ENCODE measurements around the gene GALNS. TPM values are rescaled to one million over a fixed set of nuclear protein-coding genes. Genes with fewer than 3 reads are reported as not detected.

Gene GALNS
- total RNA-seq, 1 donor from 2014 or later, result 26.1 TPM

DNA sequence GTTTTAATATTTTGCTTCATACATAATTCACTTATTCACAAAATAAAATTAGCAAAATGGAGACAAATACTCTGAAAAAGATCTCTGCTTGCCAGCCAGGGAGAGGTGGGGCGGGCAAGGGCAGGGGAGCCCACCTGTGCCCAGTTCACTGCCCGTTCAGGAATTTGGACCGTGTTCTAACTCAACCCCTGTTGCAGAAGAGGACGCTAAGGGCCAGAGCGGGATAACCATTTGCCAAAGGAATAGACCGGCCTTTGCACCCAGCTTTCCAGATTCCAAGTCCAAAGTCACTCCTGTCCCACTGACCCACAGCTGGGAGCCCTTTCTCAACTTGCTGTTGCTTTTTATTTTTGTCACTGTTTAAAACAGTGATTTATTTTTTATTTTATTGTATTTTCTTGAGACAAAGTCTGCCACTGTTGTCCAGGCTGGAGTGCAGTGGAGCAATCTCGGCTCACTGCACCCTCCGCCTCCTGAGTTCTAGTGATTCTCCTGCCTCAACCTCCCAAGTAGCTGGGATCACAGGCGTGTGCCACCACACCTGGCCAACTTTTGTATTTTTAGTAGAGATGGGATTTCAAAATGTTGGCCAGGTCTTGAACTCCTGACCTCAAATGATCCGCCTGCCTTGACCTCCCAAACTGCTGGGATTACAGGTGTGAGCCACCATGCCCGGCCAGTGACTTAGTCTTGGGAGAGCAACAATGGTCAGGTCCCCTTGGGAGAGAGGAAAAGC lies 69.0 kb downstream of the GALNS start:
- no peak overlapping the region for H3K27ac Mint-ChIP-seq
- intact Hi-C loops (cut with micrococcal nuclease), result loop anchor here (10.0 kb wide), 3 partner anchors 213 to 707 kb away; partner anchors contain the start of genes ANKRD11, ZC3H18 and ZFPM1
- no peaks in the 10 kb centered on the region for H3K9me3 Mint-ChIP-seq
- no peaks in the 10 kb centered on the region for H3K27me3 Mint-ChIP-seq (ENCODE audit: low read depth)
- no peak overlapping the region for H3K4me3 Mint-ChIP-seq (ENCODE audit: low read depth)
- H3K36me3 Mint-ChIP-seq (ENCODE audit: low read depth), result peaks cover 4% of the 10 kb centered on the region
- DNase-seq (ENCODE audit: low spot score), result no peak
- H3K4me1 Mint-ChIP-seq (ENCODE audit: low read depth), result peaks cover 26% of the 10 kb centered on the region

DNA sequence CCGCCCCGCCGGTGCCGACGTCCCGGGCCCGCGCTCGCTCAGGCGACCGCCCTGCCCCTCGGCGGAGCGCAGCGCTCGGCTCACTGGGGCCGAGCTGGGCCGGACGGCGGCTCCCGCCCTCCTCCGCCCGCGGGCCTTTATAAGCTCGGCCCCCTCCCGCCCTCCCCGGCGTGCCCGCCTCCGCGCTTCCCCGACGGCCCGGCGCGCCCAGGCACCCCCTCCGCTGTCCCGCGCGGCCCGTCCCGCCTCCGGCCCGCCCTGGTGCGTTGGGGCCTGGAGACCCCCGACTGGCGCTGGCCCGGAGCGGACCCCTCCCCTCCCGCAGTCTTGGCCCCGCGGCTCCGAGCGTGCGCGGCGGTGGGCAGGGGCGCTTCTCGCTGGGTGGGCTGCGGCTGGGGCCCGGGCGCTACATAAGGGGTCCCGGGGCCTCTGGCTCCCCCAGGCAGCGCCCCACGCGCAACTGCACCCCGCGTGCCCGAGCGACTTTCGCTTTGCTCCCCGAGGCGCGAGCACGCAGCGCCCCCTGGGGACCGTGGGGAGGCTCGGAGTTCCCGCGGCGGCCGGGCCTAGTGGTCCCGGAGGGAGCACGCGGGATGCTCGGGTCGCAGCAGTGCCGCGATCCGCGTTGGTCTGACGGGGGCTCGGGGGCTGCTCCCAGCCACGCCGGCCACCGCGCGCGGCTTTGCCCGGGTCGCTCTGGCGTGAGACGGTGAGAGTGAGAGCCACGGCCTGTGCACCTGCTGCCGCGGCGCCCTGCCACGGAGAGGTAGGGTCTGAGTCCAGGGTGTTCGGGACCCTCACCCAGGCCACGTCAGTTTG lies 71.4 kb downstream of the GALNS start, which contains the start of gene PIEZO1:
Gene PIEZO1 (minus strand): TSS at position 115 of the 819 bp plus-strand sequence. CDS start 256 bp downstream, outside the sequence.
- intact Hi-C loops (cut with micrococcal nuclease), result loop anchor here (2.0 to 10.0 kb wide), 5 partner anchors 41 to 709 kb away; partner anchors contain the start of genes ANKRD11, ZC3H18 and ZFPM1

DNA sequence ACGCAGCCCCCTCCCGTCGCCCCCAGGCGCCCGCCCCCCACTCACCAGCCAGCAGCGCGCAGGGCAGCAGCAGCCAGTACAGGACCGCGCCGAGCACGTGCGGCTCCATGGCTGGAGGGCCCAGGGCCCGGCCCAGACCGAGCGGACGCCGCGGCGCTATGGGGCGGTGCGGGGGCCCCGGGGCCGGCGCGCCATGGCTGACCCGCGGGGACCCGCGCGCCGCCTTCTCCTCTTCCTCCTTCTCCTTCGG lies 72.0 kb downstream of the GALNS start:
- no peak overlapping the region for H3K4me3 Mint-ChIP-seq (ENCODE audit: low read depth)
- H3K27ac Mint-ChIP-seq, result no peak overlapping the region
- DNase-seq (ENCODE audit: low spot score), result no peak
- intact Hi-C loops (cut with micrococcal nuclease), result loop anchor here (2.0 to 10.0 kb wide), 5 partner anchors 40 to 710 kb away; partner anchors contain the start of genes ANKRD11, ZC3H18 and ZFPM1
- H3K4me1 Mint-ChIP-seq (ENCODE audit: low read depth), result peaks cover 41% of the 10 kb centered on the region
- peaks cover 9% of the 10 kb centered on the region for H3K36me3 Mint-ChIP-seq (ENCODE audit: low read depth)
- no peaks in the 10 kb centered on the region for H3K27me3 Mint-ChIP-seq (ENCODE audit: low read depth)
- no peaks in the 10 kb centered on the region for H3K9me3 Mint-ChIP-seq

More for the DNA sequence above, 71.4 kb downstream of the GALNS start, which contains the start of gene PIEZO1:
- Mint-ChIP-seq H3K4me1 (ENCODE audit: low read depth) (peaks cover 40% of the 10 kb centered on the region), H3K36me3 (ENCODE audit: low read depth) (peaks cover 7% of the 10 kb centered on the region), H3K27ac (peak within 1 kb of the TSS; percentile 80), H3K27me3 (ENCODE audit: low read depth) (no peaks in the 10 kb centered on the region), H3K4me3 (ENCODE audit: low read depth) (peak within 1 kb of the TSS; percentile 86), H3K9me3 (no peaks in the 10 kb centered on the region)
- DNase-seq (ENCODE audit: low spot score), result peak; percentile 71

DNA sequence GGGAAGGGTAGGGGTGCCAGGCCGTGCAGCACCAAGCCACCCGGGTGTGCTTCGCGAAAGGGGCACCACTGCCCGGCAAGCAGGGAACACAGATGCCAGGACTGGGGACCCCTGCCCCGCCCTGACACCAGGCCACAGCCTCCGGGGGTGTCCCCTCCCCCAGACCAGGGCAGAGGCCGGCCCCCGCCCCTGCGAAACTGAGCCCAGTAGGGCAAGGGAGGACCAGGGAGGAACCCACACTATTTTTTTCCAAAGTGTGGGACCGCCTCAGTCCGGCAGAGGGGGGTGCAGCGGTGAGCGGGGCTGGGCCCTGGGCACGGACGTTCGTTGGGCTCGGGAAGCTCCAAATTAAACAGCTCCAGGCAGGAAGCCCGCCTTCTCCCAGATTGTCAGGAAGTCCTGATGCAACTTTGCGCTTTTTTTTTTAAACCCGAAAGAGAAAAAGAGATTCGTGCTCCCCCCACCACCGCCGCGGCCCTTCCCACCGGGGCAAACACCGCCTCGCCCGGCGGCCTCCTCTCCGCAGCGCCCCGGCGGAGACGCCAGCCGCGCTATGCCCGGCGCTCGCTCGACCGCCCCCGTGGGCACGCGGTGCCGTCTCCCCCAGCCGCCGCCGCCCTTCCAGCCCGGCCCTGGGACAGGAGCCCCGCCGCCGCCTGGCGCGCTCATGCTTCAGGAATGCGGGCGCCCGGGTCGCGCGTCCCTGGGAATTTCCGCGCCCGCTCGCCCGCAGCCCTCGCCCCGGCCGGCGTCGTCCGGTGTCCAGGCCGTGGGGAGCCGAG lies 72.5 kb downstream of the GALNS start:
- intact Hi-C loops (cut with micrococcal nuclease), result loop anchor here (2.0 to 10.0 kb wide), 5 partner anchors 39 to 711 kb away; partner anchors contain the start of genes ANKRD11, ZC3H18 and ZFPM1
- DNase-seq (ENCODE audit: low spot score), result peak; percentile 43
- peaks cover 38% of the 10 kb centered on the region for H3K4me1 Mint-ChIP-seq (ENCODE audit: low read depth)

DNA sequence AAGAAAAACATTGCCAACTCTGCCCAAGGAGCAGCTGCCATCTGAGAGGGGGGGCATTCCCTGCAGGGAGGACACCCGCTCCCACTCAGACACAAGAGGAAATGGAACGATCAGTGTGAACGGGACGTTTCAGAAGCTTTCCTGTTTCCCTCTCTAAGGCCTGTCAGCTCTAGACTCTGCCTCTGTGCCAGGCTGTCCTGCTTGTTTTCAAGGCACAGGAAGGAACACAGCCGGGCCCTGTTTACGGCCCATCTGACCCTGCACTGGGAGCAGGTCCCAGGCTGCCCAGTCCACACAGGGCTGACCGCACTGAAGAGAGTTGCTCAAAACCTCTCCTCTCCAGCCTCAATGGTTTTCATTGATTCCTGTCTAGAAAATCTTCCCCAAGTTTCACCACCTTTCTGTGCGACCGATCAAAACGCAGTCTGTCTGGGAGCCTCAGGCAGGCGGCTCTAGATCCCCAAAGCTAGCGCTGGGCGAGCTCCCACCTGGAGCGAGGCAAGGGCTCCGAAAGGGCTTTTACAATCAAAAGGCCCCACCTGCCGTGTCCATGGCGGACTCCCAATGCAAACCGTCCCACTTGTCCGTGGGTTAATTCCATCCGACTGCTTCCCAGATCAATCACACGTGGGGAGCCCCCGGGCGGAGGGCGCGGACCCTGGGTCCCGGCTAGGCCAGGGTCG lies 73.2 kb downstream of the GALNS start:
- intact Hi-C loops (cut with micrococcal nuclease), result loop anchor here (2.0 to 10.0 kb wide), 5 partner anchors 39 to 711 kb away; partner anchors contain the start of genes ANKRD11, ZC3H18 and ZFPM1
- Mint-ChIP-seq H3K27me3 (ENCODE audit: low read depth) (no peaks in the 10 kb centered on the region), H3K4me3 (ENCODE audit: low read depth) (peak overlapping the region; percentile 86), H3K36me3 (ENCODE audit: low read depth) (peaks cover 9% of the 10 kb centered on the region), H3K9me3 (no peaks in the 10 kb centered on the region), H3K27ac (peak overlapping the region; percentile 87), H3K4me1 (ENCODE audit: low read depth) (peaks cover 38% of the 10 kb centered on the region)
- no peak for DNase-seq (ENCODE audit: low spot score)

More for the DNA sequence above, 72.5 kb downstream of the GALNS start:
- Mint-ChIP-seq H3K27ac (peak overlapping the region; percentile 80), H3K27me3 (ENCODE audit: low read depth) (no peaks in the 10 kb centered on the region), H3K36me3 (ENCODE audit: low read depth) (peaks cover 9% of the 10 kb centered on the region), H3K4me3 (ENCODE audit: low read depth) (peak overlapping the region; percentile 86), H3K9me3 (no peaks in the 10 kb centered on the region)

DNA sequence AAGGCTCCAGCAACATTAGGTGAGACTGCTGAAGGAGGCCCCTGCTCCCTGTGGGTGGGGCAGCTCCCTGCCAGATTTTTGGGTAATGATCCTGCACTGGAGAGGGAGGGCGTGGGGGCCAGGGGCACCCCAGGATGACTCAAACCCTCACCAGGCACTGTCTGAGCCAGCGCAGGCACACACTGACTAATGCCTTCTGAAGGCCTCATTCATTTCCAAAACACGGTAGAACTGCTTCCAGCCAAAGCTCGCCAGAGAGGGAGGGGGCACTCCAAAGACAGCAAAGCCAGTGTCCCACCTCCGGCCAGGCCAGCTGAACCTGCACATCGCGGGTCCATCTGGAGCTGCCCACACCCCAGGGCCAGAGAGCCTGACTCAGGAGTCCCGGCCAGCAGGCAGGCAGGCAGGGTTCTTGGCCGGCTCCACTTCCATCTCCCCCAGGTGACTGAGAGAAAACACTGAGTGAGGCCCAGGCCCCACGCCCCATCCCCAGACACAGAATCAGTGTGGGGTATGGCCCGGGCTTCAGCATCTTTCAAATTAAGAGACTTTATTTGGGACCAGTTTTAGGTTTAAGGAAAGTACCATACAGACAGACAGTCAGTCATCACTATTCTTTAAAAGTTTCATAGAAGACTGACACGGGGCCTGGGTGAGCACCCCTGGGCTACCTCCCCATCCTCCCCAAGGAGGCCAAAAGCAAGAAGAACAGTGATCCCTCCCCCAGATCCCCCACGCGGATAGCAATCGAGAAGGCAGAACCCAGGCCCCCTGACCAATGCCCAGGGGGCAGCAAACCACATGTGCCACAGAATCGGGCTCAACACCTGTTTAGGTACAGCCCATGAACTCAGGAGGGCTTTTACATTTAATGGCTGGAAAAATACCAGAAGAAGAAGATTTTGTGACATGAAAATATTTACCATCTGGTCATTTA lies 74.0 kb downstream of the GALNS start:
- Mint-ChIP-seq H3K4me1 (ENCODE audit: low read depth) (peaks cover 40% of the 10 kb centered on the region), H3K27me3 (ENCODE audit: low read depth) (no peaks in the 10 kb centered on the region), H3K4me3 (ENCODE audit: low read depth) (peak overlapping the region; percentile 86), H3K36me3 (ENCODE audit: low read depth) (peaks cover 9% of the 10 kb centered on the region), H3K27ac (peak overlapping the region; percentile 87), H3K9me3 (no peaks in the 10 kb centered on the region)
- no peak for DNase-seq (ENCODE audit: low spot score)
- intact Hi-C loops (cut with micrococcal nuclease), result loop anchor here (1.0 to 10.0 kb wide), 5 partner anchors 8 to 712 kb away; partner anchors contain the start of genes ANKRD11, ZC3H18 and ZFPM1

DNA sequence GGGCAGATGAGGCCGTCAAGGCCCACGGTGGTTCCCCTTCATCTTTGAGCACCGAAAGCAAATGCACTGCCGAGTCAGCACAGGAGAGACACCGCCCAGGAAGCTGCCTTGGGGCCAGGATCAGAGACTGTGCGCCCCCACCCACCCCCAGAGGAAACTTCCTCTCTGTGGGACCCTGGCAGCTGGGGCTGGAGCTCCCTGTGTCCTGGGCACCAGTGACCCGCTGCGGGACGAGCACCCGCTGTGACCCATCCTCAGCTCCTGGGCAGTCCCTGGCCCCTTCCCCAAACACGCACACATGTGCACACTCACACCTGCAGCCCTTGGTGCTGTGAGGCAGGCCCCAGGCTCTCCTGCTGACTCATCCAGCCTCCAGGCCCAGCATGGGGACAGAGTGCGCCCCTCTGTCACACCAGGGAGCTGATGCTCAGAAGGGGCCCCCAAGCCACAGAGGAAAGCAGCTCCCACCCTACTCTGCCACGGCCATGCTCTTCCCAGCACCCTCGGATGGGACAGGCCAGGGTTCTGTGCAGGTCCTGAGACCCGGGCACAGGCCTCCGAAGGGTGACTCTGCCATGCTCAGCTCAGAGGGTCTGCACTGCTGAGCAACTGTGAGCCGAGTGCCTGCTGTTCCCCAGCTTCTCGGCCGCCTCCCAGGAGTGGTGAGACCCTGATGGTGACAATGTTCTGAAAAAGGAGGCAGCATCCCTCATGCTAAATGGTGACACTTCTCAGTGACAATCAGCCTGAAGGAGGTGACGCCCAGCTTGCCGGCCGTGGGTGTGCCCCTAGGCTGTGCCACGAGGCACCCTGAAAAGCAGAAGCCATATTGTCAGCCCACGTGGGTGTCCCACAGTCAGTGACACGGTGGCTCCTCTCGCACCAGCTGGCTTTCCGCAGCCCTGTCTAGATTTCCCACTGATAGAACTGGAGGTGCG lies 75.3 kb downstream of the GALNS start:
- peaks cover 9% of the 10 kb centered on the region for H3K36me3 Mint-ChIP-seq (ENCODE audit: low read depth)
- peak; percentile 64 for DNase-seq (ENCODE audit: low spot score)
- intact Hi-C loops (cut with micrococcal nuclease), result loop anchor here (1.0 to 10.0 kb wide), 7 partner anchors 9 to 713 kb away; partner anchors contain the start of genes ANKRD11, CTU2, RNF166 and ZC3H18
- no peaks in the 10 kb centered on the region for H3K9me3 Mint-ChIP-seq
- peaks cover 40% of the 10 kb centered on the region for H3K4me1 Mint-ChIP-seq (ENCODE audit: low read depth)
- H3K4me3 Mint-ChIP-seq (ENCODE audit: low read depth), result peak overlapping the region; percentile 86
- H3K27me3 Mint-ChIP-seq (ENCODE audit: low read depth), result no peaks in the 10 kb centered on the region
- peak overlapping the region; percentile 87 for H3K27ac Mint-ChIP-seq

DNA sequence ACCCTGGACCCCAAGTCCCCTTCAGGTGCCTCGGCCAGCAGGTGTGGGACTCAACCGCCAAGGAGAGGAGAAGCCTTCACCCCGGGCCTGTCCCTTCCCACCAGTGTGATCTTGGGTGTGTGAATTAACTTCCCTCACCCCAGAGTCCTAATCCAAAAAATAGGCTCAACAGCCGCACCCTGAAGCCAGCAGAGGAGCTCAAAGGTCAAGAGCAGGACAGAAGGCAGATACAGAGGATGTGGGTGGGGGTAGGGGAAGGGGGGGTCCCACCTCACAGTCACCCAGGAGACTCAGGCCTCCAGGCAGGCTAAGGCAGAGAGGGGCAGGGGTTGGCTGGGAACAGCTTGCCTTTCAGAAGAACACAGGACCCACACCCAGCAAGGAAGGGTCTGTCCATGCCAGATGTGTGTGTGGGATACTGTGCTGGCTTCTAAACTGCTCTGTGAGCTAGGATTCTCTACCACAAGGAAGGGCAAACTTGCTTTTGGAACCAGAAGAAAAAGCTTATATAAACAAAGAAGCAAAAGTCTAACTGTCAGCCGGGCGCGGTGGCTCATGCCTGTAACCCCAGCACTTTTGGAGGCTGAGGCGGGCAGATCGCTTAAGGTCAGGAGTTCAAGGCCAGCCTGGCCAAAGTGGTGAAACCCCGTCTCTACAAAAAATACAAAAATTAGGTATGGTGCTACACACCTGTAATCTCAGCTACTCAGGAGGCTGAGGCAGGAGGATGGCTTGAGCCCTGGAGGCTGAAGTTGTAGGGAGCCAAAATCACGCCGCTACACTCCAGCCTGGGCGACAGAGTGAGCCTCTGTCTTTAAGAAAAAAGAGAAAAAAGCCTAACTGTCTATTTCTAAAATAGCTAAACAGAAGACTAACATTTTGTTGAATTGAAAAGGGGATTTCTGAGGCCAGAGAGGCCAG lies 76.3 kb downstream of the GALNS start:
- DNase-seq (ENCODE audit: low spot score), result no peak
- intact Hi-C loops (cut with micrococcal nuclease), result loop anchor here (1.0 to 10.0 kb wide), 5 partner anchors 32 to 714 kb away; partner anchors contain the start of genes ANKRD11, CTU2, RNF166 and ZC3H18
- H3K27me3 Mint-ChIP-seq (ENCODE audit: low read depth), result no peaks in the 10 kb centered on the region
- H3K4me1 Mint-ChIP-seq (ENCODE audit: low read depth), result peaks cover 40% of the 10 kb centered on the region
- H3K9me3 Mint-ChIP-seq, result no peaks in the 10 kb centered on the region
- peak overlapping the region; percentile 87 for H3K27ac Mint-ChIP-seq
- H3K4me3 Mint-ChIP-seq (ENCODE audit: low read depth), result peak overlapping the region; percentile 86
- peaks cover 9% of the 10 kb centered on the region for H3K36me3 Mint-ChIP-seq (ENCODE audit: low read depth)

DNA sequence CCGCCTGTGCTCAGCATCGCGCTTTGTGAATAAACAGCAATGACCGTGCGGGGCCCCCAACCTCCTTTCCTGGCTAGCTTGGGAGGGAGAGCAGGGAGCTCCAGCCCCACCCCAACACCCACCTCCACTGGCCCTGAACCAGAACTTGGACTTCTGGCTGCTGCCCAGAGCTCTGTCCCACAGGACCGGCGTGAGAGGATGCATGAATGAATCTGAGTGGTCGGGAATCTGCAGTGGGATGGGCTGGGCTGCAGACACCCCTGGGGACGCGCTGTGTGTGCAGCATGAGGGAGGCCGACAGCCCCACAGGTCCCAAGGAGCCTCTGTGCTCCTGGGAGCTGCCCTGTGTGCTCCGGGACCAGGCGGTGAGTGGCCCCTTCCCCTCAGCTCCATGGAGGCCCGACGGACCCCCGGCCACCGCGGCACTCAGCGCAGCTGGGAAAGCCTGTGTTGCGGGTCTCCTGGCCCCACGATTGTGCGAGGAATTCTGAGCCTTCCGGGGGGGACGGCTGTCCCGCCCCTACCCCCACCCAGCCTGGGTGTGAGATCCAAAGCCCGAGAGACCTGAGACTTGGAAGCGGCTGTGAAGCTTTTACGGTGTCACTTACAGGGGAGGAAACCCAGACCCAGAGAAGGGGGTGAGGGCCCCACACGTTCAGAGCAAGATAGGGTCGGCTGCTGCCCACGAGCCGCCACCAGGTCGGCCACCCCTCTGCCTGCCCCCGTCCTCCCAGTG lies 77.2 kb downstream of the GALNS start:
- H3K4me1 Mint-ChIP-seq (ENCODE audit: low read depth), result peaks cover 40% of the 10 kb centered on the region
- no peak for DNase-seq (ENCODE audit: low spot score)
- H3K9me3 Mint-ChIP-seq, result no peaks in the 10 kb centered on the region
- peaks cover 9% of the 10 kb centered on the region for H3K36me3 Mint-ChIP-seq (ENCODE audit: low read depth)
- H3K27me3 Mint-ChIP-seq (ENCODE audit: low read depth), result no peaks in the 10 kb centered on the region
- peak overlapping the region; percentile 87 for H3K27ac Mint-ChIP-seq
- intact Hi-C loops (cut with micrococcal nuclease), result loop anchor here (10.0 kb wide), 3 partner anchors 205 to 715 kb away; partner anchors contain the start of genes ANKRD11, ZC3H18 and ZFPM1
- H3K4me3 Mint-ChIP-seq (ENCODE audit: low read depth), result peak overlapping the region; percentile 86
